Vagina (tissue), 2 donors: ENCODE measurements around the gene DNMT3B. TPM values are rescaled to one million over a fixed set of nuclear protein-coding genes. Genes with fewer than 3 reads are reported as not detected.

Experiments used
- DNase-seq, 2 donors: peaks; one replicate each; pipeline ENCODE4 v3.0.0-alpha.2; 2017; ENCODE audit errors: extremely low spot score in 2 of 2
- H3K27ac ChIP-seq: fragments of 200-600 bp; sonication (generic); one replicate; pipeline ENCODE4 v1.5.1; 2019
- H3K27me3 ChIP-seq: fragments of 200-600 bp; sonication (generic); one replicate; pipeline ENCODE4 v1.5.1; 2019
- H3K36me3 ChIP-seq, 2 donors: fragments of 200-600 bp; sonication (generic); one replicate each; pipeline ENCODE4 v1.5.1; 2017 to 2019
- H3K4me1 ChIP-seq: fragments of 200-600 bp; sonication (generic); one replicate; pipeline ENCODE4 v1.5.1; 2019
- H3K4me3 ChIP-seq, 2 donors: fragments of 200-600 bp; sonication (generic); 1 replicate in 1 of 2; 2 replicates in 1 of 2; pipeline ENCODE4 v1.5.1; 2016 to 2019
- H3K9me3 ChIP-seq: fragments of 200-600 bp; sonication (generic); one replicate; pipeline ENCODE4 v1.5.1; 2019
- CTCF ChIP-seq, 3 experiments: fragments of 450-650 bp in 2 of 3; fragments of 200-600 bp in 1 of 3; sonication (generic) in 1 of 3; IDR thresholded peaks; one replicate each; pipeline ENCODE4 v1.5.1; 2017 to 2019; ENCODE audit warnings: antibody characterized with exemption in 3 of 3, mild to moderate bottlenecking in 2 of 3, moderate library complexity in 2 of 3
- POLR2A ChIP-seq, 2 donors: fragments of 450-650 bp; IDR thresholded peaks; one replicate each; pipeline ENCODE4 v1.6.1; 2017; ENCODE audit warnings: antibody characterized with exemption in 2 of 2, mild to moderate bottlenecking in 2 of 2, moderate library complexity in 2 of 2
- POLR2AphosphoS5 ChIP-seq, 2 donors: sonication (generic); formaldehyde crosslinking; IDR thresholded peaks; one replicate each; pipeline ENCODE4 v1.9.0; 2017; ENCODE audit warnings: antibody characterized with exemption in 2 of 2, mild to moderate bottlenecking in 2 of 2, low read depth in 1 of 2; ENCODE audit not compliant: insufficient read depth in 1 of 2
- intact Hi-C: fragments of 100-400 bp; cut with DNase I; formaldehyde crosslinking; loops from one replicate; pipeline ENCODE4 v1.15.1; 2023
- total RNA-seq: library from RNA; depleted of rRNA; stranded (reverse); fragments of >200 nt; gene quantifications from one replicate; pipeline ENCODE4 v1.2.3, GENCODE V29; 2016

Gene DNMT3B
- total RNA-seq, 1 donor from 2014 or later: 1.2 TPM

DNA sequence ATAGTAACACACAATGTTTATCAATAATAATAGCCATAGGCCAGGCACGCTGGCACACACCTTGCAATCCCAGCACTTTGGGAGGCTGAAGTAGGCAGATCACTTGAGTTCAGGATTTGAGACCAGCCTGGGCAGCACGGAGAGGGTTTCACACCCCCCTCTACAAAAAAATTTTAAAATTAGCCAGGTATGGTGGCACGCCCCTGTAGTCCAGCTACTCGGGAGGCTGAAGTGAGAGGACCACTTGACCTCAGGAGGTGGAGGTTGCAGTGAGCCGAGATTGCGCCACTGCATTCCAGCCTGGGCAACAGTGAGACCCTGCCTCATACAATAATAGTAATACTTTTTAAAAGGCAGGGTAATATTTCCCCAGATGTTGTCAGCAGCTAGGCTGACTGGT is 49.7 kb downstream of the DNMT3B start:
- H3K4me1 ChIP-seq: no peaks in the 10 kb centered on the region
- no peak overlapping the region for H3K4me3 ChIP-seq
- H3K27me3 ChIP-seq: no peaks in the 10 kb centered on the region
- no peaks in the 10 kb centered on the region for H3K9me3 ChIP-seq
- DNase-seq: no peak
- intact Hi-C loops: no loop called here
- no peaks in the 10 kb centered on the region for H3K36me3 ChIP-seq
- no peak overlapping the region for H3K27ac ChIP-seq
- TF ChIP-seq POLR2AphosphoS5 (IDR thresholded peaks at IDR 0.05; ENCODE audit: insufficient read depth in 1 of 2, low read depth in 1 of 2): no peak
- no peak for TF ChIP-seq POLR2A (IDR thresholded peaks at IDR 0.05)
- no peak for TF ChIP-seq CTCF (IDR thresholded peaks at IDR 0.05)

DNA sequence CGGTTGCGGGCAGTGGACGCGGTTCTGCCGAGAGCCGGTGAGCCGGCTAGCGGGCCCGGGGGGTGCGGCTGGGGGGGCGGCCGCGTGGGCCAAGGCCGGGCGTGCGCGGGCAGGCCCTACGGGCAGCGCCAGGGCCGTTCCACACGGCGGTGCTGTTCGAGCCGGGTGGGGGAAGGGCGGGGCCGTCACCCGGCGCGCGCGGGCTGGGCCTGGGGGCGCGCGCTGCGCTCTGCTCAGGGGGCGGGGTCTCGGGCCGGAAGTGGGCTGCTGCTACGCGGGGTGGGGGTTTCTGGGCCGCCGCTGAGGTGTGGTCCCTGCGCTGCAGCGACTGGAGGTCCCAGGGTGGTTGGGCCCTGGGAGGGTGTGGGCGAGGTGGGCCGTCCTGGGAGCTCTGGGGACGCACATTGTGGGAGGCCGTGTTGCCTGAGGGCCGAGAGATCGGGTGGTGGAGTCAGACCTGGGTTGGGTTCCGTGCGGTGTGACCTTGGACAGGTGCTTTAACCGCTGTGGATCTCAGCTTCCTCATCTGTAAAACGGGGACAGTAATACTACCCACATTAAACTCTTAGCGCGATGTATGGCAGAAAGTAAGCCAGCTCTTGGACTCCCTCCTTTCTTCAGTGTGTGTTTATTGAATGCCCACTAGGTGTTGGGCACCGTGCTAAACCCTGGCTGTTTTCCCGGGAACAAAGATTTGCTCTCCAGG is 58.0 kb downstream of the DNMT3B start:
- Histone ChIP-seq H3K4me1 (peaks cover 45% of the 10 kb centered on the region), H3K9me3 (no peaks in the 10 kb centered on the region), H3K4me3 (peak overlapping the region; percentile 83 to 97), H3K27ac (peak overlapping the region; percentile 92), H3K27me3 (no peaks in the 10 kb centered on the region), H3K36me3 (no peaks in the 10 kb centered on the region)
- DNase-seq: no peak
- TF ChIP-seq CTCF (IDR thresholded peaks at IDR 0.05) (no peak), POLR2A (IDR thresholded peaks at IDR 0.05) (peak in 1 of 2 donors; percentile 28)
- intact Hi-C loops: no loop called here

GRCh38 chr20:32820698-32821377 is 58.7 kb downstream of the DNMT3B start:
- H3K9me3 ChIP-seq: no peaks in the 10 kb centered on the region
- H3K27me3 ChIP-seq: no peaks in the 10 kb centered on the region
- TF ChIP-seq POLR2AphosphoS5 (IDR thresholded peaks at IDR 0.05; ENCODE audit: insufficient read depth in 1 of 2, low read depth in 1 of 2) (no peak), POLR2A (IDR thresholded peaks at IDR 0.05) (no peak), CTCF (IDR thresholded peaks at IDR 0.05) (no peak)
- peaks cover 0 to 3% of the 10 kb centered on the region in 2 donors for H3K36me3 ChIP-seq
- H3K4me3 ChIP-seq: peak overlapping the region; percentile 83 to 97
- peaks cover 46% of the 10 kb centered on the region for H3K4me1 ChIP-seq
- intact Hi-C loops: no loop called here
- DNase-seq: no peak
- H3K27ac ChIP-seq: peak overlapping the region; percentile 92

- H3K9me3 ChIP-seq: no peaks in the 10 kb centered on the region
- H3K27ac ChIP-seq: peak overlapping the region; percentile 15
- intact Hi-C loops: no loop called here
- H3K4me3 ChIP-seq: no peak overlapping the region
- H3K36me3 ChIP-seq: peaks cover 0 to 17% of the 10 kb centered on the region in 2 donors
- peaks cover 46% of the 10 kb centered on the region for H3K4me1 ChIP-seq
- no peaks in the 10 kb centered on the region for H3K27me3 ChIP-seq
- TF ChIP-seq POLR2AphosphoS5 (IDR thresholded peaks at IDR 0.05; ENCODE audit: insufficient read depth in 1 of 2, low read depth in 1 of 2): no peak
- TF ChIP-seq POLR2A (IDR thresholded peaks at IDR 0.05): no peak
- TF ChIP-seq CTCF (IDR thresholded peaks at IDR 0.05): no peak
- no peak for DNase-seq
Observed at GRCh38 chr20:32822225-32822624, 60.0 kb downstream of the DNMT3B start.

DNA sequence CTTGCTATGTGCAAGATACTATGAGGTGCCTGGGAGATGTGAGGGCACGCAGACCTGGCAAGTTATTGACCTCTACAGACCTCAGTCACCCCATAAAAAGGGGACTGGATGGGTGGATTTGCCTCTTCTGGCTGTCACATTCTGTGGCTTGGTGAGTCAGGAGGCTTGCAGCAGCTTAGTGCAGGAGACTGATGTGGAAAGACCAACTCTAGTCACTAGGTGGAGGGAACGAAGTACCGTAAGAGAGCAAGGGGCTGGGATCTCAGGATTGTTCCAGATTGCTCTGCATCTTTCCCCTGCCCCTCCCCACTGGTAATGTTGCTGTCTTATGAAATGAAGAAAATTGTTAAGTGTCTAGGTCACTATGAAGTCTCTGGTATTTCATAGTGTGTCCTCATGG is 60.9 kb downstream of the DNMT3B start:
- no peaks in the 10 kb centered on the region for H3K27me3 ChIP-seq
- DNase-seq: no peak
- peaks cover 46% of the 10 kb centered on the region for H3K4me1 ChIP-seq
- H3K4me3 ChIP-seq: no peak overlapping the region
- H3K36me3 ChIP-seq: peaks cover 0 to 22% of the 10 kb centered on the region in 2 donors
- H3K27ac ChIP-seq: peak overlapping the region; percentile 25
- TF ChIP-seq CTCF (IDR thresholded peaks at IDR 0.05): no peak
- no peak for TF ChIP-seq POLR2A (IDR thresholded peaks at IDR 0.05)
- TF ChIP-seq POLR2AphosphoS5 (IDR thresholded peaks at IDR 0.05; ENCODE audit: insufficient read depth in 1 of 2, low read depth in 1 of 2): no peak
- H3K9me3 ChIP-seq: no peaks in the 10 kb centered on the region
- intact Hi-C loops: no loop called here
